Adipocyte (in vitro differentiated cells): ENCODE data around the gene IL18.
A peak's percentile ranks its signal among the peaks of the same experiment; 100 is the strongest.

Experiments
- DNase-seq: peaks from one replicate; pipeline ENCODE4 v3.0.0-alpha.2; 2015; ENCODE audit warnings: low read depth
- H3K27me3 ChIP-seq: replicated peaks from 2 replicates; pipeline ENCODE4 v1.7.0; 2013; ENCODE audit warnings: mild to moderate bottlenecking, low read length, moderate library complexity; ENCODE audit not compliant: control insufficient read depth, insufficient read depth
- H3K36me3 ChIP-seq: 2 replicates; pipeline ENCODE4 v1.7.0; 2013; ENCODE audit warnings: low read length, mild to moderate bottlenecking, moderate library complexity; ENCODE audit not compliant: control insufficient read depth, insufficient read depth, severe bottlenecking
- H3K4me1 ChIP-seq: 2 replicates; pipeline ENCODE4 v1.7.0; 2013; ENCODE audit warnings: mild to moderate bottlenecking, low read length, moderate library complexity; ENCODE audit not compliant: control insufficient read depth, insufficient read depth
- H3K4me3 ChIP-seq: 2 replicates; pipeline ENCODE4 v1.7.0; 2013; ENCODE audit warnings: mild to moderate bottlenecking, low read length, moderate library complexity
- H3K9ac ChIP-seq: 2 replicates; pipeline ENCODE4 v1.7.0; 2013; ENCODE audit warnings: mild to moderate bottlenecking, low read length, moderate library complexity
- H3K9me3 ChIP-seq: 2 replicates; pipeline ENCODE4 v1.7.0; 2013; ENCODE audit warnings: mild to moderate bottlenecking, low read length, moderate library complexity; ENCODE audit not compliant: control insufficient read depth

The IL18 gene

DNA sequence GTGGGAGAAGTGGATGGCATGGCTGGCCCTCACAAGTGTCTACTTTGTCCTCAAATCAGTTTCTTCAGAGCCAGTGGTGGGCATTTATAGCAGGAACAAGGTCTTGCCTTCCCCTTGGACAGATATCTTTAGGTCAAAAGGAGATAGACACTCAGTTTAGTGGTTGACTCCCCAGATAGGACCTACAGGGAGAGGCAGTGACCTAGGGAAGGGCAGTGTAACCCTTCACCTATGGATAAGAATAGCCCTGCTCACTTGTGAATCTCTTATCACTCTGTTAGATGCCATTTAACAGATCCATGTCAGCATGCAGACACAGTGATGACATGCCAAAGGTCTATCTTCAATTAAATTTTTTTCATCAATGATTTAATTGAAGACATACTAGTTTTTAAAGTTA lies 22.4 kb upstream of the IL18 start:
- Histone ChIP-seq H3K36me3 (no peaks in the 10 kb centered on the region), H3K4me3 (no peak overlapping the region), H3K4me1 (peaks cover 9% of the 10 kb centered on the region), H3K27me3 (no peaks in the 10 kb centered on the region), H3K9ac (no peak overlapping the region), H3K9me3 (no peaks in the 10 kb centered on the region)
- no peak for DNase-seq

DNA sequence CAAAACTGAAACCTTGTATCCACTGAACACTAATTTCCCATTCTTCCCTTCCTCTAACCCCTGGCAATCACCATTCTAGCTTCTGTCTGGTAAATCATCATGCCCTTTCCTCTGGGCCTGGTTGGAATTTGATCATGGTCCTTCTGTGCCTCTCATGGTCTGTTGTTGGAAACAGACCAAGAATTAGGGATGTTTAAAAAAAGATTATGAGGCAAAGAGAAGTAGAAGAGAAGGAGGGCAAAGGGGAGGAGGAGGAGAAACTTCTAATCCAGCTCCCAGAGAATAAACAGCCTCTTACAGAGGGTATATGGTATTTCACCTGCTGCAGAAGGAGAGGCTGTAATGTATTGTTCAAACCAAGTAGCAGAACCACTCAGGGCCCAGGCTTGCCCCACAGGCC lies 22.0 kb upstream of the IL18 start:
- no peak for DNase-seq
- peaks cover 9% of the 10 kb centered on the region for H3K4me1 ChIP-seq
- no peak overlapping the region for H3K4me3 ChIP-seq
- H3K9ac ChIP-seq: no peak overlapping the region
- no peaks in the 10 kb centered on the region for H3K27me3 ChIP-seq
- no peaks in the 10 kb centered on the region for H3K36me3 ChIP-seq
- no peaks in the 10 kb centered on the region for H3K9me3 ChIP-seq

DNA sequence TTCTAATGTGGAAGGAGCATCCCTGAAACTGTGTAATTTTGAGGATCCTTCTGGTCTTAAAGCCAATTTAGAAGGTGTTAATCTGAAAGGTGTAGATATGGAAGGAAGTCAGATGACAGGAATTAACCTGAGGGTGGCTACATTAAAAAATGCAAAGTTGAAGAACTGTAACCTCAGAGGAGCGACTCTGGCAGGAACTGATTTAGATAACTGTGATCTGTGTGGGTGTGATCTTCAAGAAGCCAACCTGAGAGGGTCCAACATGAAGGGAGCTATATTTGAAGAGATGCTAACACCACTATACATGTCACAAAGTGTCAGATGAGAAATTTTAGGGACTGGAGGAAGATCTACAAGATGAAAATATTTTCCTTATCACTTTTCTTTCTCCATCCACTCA lies 19.0 kb upstream of the IL18 start:
- peaks cover 9% of the 10 kb centered on the region for H3K4me1 ChIP-seq
- no peak for DNase-seq
- H3K9ac ChIP-seq: no peak overlapping the region
- H3K36me3 ChIP-seq: no peaks in the 10 kb centered on the region
- no peak overlapping the region for H3K4me3 ChIP-seq
- no peaks in the 10 kb centered on the region for H3K27me3 ChIP-seq
- no peaks in the 10 kb centered on the region for H3K9me3 ChIP-seq

DNA sequence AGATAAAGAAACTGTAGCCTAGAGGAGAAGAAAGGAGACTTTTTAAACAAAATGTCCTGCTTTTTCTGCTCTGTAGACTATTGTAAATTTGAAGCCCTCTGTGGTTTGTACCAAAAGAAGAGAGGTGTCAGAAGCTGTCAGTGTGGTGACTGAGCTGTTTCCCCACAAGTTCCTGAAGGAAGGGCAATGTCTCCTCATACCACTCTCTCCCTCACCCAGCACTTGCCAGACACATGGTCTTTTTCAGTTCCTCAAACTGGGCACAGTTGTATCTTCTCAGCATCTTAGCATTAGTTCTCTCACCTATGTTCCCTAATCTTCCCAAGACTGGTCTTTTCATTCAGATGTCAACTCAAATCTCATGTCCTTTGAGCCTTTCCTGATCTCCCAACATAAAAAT lies 15.7 kb upstream of the IL18 start:
- Histone ChIP-seq H3K9ac (no peak overlapping the region), H3K4me3 (no peak overlapping the region), H3K9me3 (no peaks in the 10 kb centered on the region), H3K4me1 (peaks cover 4% of the 10 kb centered on the region), H3K36me3 (no peaks in the 10 kb centered on the region), H3K27me3 (no peaks in the 10 kb centered on the region)
- no peak for DNase-seq

DNA sequence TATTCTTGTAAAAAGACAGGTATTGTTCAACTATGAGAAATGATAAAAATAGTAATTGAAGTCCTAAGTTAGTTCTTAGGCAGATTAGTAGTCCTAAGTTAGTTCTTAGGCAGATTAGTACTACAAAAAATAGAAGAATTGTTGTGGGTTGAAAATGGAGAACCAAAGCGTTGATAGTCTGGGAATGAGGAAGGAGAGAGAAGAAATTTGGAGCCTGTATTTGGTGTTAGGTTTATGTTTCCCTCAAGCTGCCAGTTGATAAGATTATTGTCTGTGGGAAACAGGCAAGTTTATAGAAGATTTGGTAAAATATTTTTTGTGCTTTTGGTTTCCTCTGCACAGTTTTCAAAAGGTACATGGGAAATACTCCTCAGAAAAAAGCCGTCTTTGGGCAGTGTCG lies 15.0 kb upstream of the IL18 start:
- H3K36me3 ChIP-seq: no peaks in the 10 kb centered on the region
- no peak overlapping the region for H3K4me3 ChIP-seq

DNA sequence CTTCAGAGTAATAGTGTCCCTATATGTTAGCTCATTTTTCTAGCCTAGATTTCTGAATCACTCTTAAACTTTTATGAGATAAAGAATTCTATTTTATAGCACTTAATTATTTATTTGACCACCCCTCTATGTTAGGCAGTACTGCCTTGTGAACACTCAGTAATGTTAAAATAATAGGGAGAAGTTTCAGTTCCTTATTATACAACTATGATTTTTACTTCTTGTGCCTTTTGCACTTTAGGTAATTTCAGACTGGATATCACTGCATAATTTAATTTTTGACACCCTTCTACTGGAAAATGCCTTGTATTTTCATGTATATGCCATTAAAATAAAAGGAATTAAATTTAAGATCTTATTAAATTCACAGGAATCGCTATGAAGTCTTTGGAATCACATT lies 14.5 kb upstream of the IL18 start:
- H3K4me1 ChIP-seq: peaks cover 4% of the 10 kb centered on the region
- no peak overlapping the region for H3K9ac ChIP-seq
- no peaks in the 10 kb centered on the region for H3K9me3 ChIP-seq
- no peak overlapping the region for H3K4me3 ChIP-seq
- DNase-seq: no peak
- H3K27me3 ChIP-seq: no peaks in the 10 kb centered on the region
- H3K36me3 ChIP-seq: no peaks in the 10 kb centered on the region

More for the DNA sequence above, 15.0 kb upstream of the IL18 start:
- Histone ChIP-seq H3K9ac (no peak overlapping the region), H3K4me1 (peaks cover 4% of the 10 kb centered on the region), H3K9me3 (no peaks in the 10 kb centered on the region), H3K27me3 (no peaks in the 10 kb centered on the region)
- DNase-seq: no peak

DNA sequence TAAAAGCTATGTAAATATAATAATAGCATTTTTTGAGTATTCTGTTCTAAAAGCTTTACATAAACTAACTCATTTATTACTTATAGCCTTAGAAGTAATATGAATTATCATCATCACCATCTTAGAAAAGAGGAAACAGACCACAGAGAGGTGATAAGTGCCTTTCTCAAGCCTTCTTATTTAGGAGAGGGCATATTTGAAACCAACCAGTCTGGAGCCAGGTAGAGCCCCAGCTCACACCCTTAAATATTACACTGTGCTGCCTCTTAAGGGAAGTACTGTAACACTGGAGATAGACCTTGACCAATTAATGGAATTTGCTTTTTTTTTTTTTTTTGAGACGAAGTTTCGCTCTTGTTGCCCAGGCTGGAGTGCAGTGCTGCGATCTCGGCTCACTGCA lies 13.7 kb upstream of the IL18 start:
- Histone ChIP-seq H3K27me3 (no peaks in the 10 kb centered on the region), H3K4me3 (no peak overlapping the region), H3K9me3 (no peaks in the 10 kb centered on the region), H3K9ac (no peak overlapping the region), H3K4me1 (peaks cover 11% of the 10 kb centered on the region), H3K36me3 (no peaks in the 10 kb centered on the region)
- DNase-seq: no peak

DNA sequence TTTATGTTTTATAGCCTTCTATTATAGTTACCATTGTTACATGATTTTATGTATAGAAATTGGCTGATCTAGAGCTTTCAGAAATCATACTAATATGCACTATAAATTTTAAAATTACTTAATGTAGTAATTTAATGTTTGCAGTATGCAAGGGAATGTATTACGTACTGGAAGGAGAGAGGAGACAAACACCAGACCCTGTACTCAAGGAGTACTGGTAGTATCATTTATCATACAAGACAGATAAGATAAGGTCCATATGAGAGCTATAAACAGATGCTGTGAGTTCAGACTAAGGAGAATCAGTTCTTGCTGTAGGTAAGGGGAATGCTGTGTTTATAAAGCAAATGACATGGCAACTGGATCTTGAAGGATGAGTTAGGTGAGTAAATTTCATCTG lies 12.2 kb upstream of the IL18 start:
- Histone ChIP-seq H3K27me3 (no peaks in the 10 kb centered on the region), H3K9me3 (no peaks in the 10 kb centered on the region), H3K36me3 (no peaks in the 10 kb centered on the region), H3K4me3 (no peak overlapping the region), H3K9ac (no peak overlapping the region), H3K4me1 (peaks cover 16% of the 10 kb centered on the region)
- no peak for DNase-seq

DNA sequence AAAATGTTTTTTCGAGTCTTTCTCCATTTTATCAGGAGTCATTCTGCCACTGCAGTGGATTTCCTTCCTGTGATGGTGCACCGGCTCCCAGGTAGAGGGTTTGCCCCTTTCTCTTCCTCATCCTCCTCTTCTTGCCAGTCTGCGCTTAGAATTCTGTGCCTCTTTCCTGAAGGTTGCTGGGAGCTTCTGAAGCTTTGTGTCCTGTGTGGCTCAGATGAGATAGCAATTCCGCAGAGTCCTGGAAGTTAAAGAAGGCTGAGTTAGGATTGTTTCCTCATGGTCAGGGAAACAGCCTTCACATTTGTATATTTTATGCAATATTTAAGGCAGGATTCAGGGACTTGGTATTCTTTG lies 11.7 kb upstream of the IL18 start:
- no peak for DNase-seq
- Histone ChIP-seq H3K27me3 (no peaks in the 10 kb centered on the region), H3K9ac (peak overlapping the region; percentile 20), H3K9me3 (no peaks in the 10 kb centered on the region), H3K4me1 (peaks cover 16% of the 10 kb centered on the region), H3K4me3 (peak overlapping the region; percentile 59), H3K36me3 (no peaks in the 10 kb centered on the region)

DNA sequence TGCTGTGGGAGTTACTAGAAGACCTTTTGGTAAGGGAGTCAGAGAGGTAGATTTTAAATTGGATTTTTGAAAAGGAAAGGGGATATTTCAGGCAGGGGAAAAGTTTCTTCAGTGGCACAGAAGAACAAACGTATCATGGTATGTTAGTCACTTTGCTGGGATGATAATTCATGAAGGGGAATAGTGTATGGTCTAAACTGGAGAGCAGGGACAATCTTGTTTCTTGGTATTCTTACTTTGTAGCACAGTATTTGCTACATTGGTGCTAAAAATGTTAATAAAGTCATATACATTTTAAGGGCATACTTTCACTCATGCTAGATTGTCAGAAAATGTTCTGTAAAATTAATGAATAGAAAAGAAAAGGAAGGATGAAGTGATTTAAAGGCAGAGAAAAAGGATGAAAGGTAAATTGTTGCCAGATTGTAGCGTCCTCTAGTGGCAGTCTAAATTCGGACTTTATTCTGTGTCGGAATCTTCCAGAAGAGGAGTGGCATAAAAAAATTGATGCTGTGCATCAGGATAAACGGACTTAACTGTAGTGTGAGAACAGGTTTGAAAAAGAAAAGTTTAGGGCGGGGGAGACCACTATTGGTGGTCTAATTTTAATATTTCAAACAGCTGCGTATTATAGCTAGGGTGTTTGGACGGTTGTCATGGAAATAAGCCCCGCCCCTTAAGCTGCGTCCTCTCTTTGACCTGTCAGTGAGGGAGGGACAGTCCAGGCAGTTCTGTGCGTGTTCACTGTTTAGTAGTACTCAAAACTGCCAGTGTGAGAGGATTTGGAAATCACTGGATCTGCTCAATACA lies 11.1 kb upstream of the IL18 start, which contains the start of gene BCO2:
Gene BCO2 (plus strand): TSS at position 724 of the 810 bp plus-strand sequence. CDS start 90 bp downstream, outside the sequence.
- Histone ChIP-seq H3K36me3 (no peaks in the 10 kb centered on the region), H3K9me3 (no peaks in the 10 kb centered on the region), H3K4me3 (peak within 1 kb of the TSS; percentile 59), H3K4me1 (peaks cover 16% of the 10 kb centered on the region), H3K9ac (peak within 1 kb of the TSS; percentile 20), H3K27me3 (no peaks in the 10 kb centered on the region)
- DNase-seq: peak; percentile 89

DNA sequence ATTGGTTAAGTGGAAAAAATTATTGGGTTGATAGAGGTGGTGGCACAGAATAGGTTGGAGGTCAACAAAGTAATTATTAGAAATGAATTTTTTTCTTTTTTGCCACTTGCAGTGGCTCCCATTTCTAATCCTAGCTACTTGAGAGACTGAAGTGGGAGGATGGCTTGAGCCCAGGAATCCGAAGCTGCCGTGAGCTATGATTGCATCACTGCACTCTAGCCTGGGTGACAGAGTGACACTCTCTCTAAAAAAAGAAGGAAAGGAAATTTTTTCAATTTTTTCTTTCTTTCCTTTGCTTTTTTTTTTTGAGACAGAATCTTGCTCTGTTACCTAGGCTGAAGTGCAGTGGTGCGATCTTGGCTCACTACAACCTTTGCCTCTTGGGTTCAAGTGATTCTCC lies 9.3 kb upstream of the IL18 start:
- Histone ChIP-seq H3K27me3 (no peaks in the 10 kb centered on the region), H3K36me3 (no peaks in the 10 kb centered on the region), H3K4me3 (no peak overlapping the region), H3K4me1 (peaks cover 16% of the 10 kb centered on the region), H3K9ac (no peak overlapping the region), H3K9me3 (no peaks in the 10 kb centered on the region)
- DNase-seq: no peak
